HUES64 (cell line): Measurements from ENCODE around the gene COQ8B. TPM values are rescaled to one million over a fixed set of nuclear protein-coding genes. Genes with fewer than 3 reads are reported as not detected.
"Not testable (repeated sequence)": the region's sequence is repeated elsewhere in the genome, so short reads cannot be mapped to it uniquely, and the experiment has no call there.

Experiments
- H3K27ac ChIP-seq: 2 replicates; pipeline ENCODE4 v1.7.0; 2013; ENCODE audit warnings: low read depth, low read length, inconsistent platforms
- H3K27me3 ChIP-seq: 2 replicates; pipeline ENCODE4 v1.6.1; 2013; ENCODE audit warnings: mild to moderate bottlenecking, low read length; ENCODE audit not compliant: insufficient read depth
- H3K36me3 ChIP-seq: 2 replicates; pipeline ENCODE4 v1.6.1; 2013; ENCODE audit warnings: mild to moderate bottlenecking, low read length; ENCODE audit not compliant: insufficient read depth
- H3K4me1 ChIP-seq: 2 replicates; pipeline ENCODE4 v1.6.1; 2013; ENCODE audit warnings: mild to moderate bottlenecking, low read length, moderate library complexity; ENCODE audit not compliant: insufficient read depth
- H3K4me3 ChIP-seq: 2 replicates; pipeline ENCODE4 v1.5.1; 2013; ENCODE audit warnings: mild to moderate bottlenecking, low read length, moderate library complexity
- H3K9ac ChIP-seq: 2 replicates; pipeline ENCODE4 v1.6.1; 2013; ENCODE audit warnings: mild to moderate bottlenecking, low read depth, low read length
- H3K9me3 ChIP-seq: 2 replicates; pipeline ENCODE4 v1.6.1; 2013; ENCODE audit warnings: low read depth, low read length; ENCODE audit not compliant: insufficient read depth
- WGBS: fragments of 150-250, 120-280 bp; methylation state at CpG from one replicate; pipeline ENCODE4 v1.1.7; 2013; ENCODE audit warnings: missing lambda C conversion rate; 5-methylcytosine and 5-hydroxymethylcytosine counted together
- polyA plus RNA-seq, 2 experiments: library from polyadenylated mRNA; stranded (reverse); fragments of 50-300 nt; gene quantifications; one replicate each; pipeline ENCODE4 v1.2.3, GENCODE V29; 2013

Gene COQ8B
- 22.3 TPM for polyA plus RNA-seq (2013, experiment 1 of 2)
- polyA plus RNA-seq (2013, experiment 2 of 2): 27.4 TPM

GRCh38 chr19:40716482-40717324 lies at the start of gene COQ8B, which contains the start of gene ITPKC:
Gene COQ8B (minus strand): TSS chr19:40716886. CDS start chr19:40714632, 2,254 bp downstream.
Gene ITPKC (plus strand): TSS chr19:40717112. CDS start chr19:40717136, 24 bp downstream.
- H3K36me3 ChIP-seq: peaks cover 14% of the 10 kb centered on the region
- peaks cover 10% of the 10 kb centered on the region for H3K4me1 ChIP-seq
- peak within 1 kb of the TSS; percentile 80 for H3K9ac ChIP-seq
- H3K27me3 ChIP-seq: no peaks in the 10 kb centered on the region
- H3K27ac ChIP-seq: peak within 1 kb of the TSS; percentile 91
- H3K4me3 ChIP-seq: peak within 1 kb of the TSS; percentile 84
- WGBS: under 1% methylated on average over 76 of the region's 76 CpGs
- H3K9me3 ChIP-seq: no peaks in the 10 kb centered on the region

- H3K4me3 ChIP-seq, H3K9me3 ChIP-seq, H3K9ac ChIP-seq, H3K4me1 ChIP-seq, H3K27me3 ChIP-seq, H3K27ac ChIP-seq: not testable (repeated sequence)
- WGBS: 94% methylated on average over 13 of the region's 13 CpGs
- H3K36me3 ChIP-seq: peaks cover 56% of the 10 kb centered on the region
Measured at GRCh38 chr19:40766385-40766784, 49.7 kb upstream of the COQ8B start.

- H3K27ac ChIP-seq: no peak overlapping the region
- WGBS: 95% methylated on average over 10 of the region's 10 CpGs
- no peak overlapping the region for H3K4me3 ChIP-seq
Measured at GRCh38 chr19:40763963-40764362, 47.3 kb upstream of the COQ8B start.

GRCh38 chr19:40763526-40763925 lies 46.8 kb upstream of the COQ8B start:
- Histone ChIP-seq H3K27me3 (no peaks in the 10 kb centered on the region), H3K36me3 (peaks cover 83% of the 10 kb centered on the region), H3K4me3 (no peak overlapping the region), H3K4me1 (no peaks in the 10 kb centered on the region), H3K27ac (no peak overlapping the region), H3K9me3 (no peaks in the 10 kb centered on the region), H3K9ac (no peak overlapping the region)
- 96% methylated on average over 7 of the region's 7 CpGs for WGBS

More at GRCh38 chr19:40763963-40764362, 47.3 kb upstream of the COQ8B start:
- Histone ChIP-seq H3K9me3 (no peaks in the 10 kb centered on the region), H3K4me1 (no peaks in the 10 kb centered on the region), H3K9ac (no peak overlapping the region), H3K36me3 (peaks cover 80% of the 10 kb centered on the region), H3K27me3 (no peaks in the 10 kb centered on the region)

- Histone ChIP-seq H3K4me1 (no peaks in the 10 kb centered on the region), H3K4me3 (no peak overlapping the region), H3K36me3 (peaks cover 89% of the 10 kb centered on the region), H3K27ac (no peak overlapping the region), H3K9me3 (no peaks in the 10 kb centered on the region), H3K27me3 (no peaks in the 10 kb centered on the region), H3K9ac (no peak overlapping the region)
- 93% methylated on average over 17 of the region's 17 CpGs for WGBS
Measured at GRCh38 chr19:40762754-40763470, 46.2 kb upstream of the COQ8B start.

DNA sequence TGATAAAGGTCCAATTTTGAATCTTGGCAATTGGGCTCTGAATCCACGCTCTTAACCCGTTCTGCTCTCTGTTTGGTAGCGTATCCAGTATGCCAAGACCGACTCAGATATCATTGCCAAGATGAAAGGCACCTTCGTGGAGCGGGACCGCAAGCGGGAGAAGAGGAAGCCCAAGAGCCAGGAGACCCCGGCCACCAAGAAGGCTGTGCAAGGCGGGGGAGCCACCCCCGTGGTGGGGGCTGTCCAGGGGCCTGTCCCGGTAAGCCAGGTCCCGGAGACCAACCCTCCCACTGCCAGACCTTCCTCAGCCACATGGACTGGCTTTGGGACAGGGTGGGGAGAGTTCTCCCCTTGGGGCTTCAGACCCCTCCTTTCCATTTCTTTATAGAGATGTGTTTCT lies 42.7 kb upstream of the COQ8B start:
- 98% methylated on average over 13 of the region's 13 CpGs for WGBS
- Histone ChIP-seq H3K9ac (no peak overlapping the region), H3K9me3 (no peaks in the 10 kb centered on the region), H3K27ac (no peak overlapping the region), H3K4me1 (no peaks in the 10 kb centered on the region), H3K4me3 (no peak overlapping the region), H3K27me3 (no peaks in the 10 kb centered on the region), H3K36me3 (peaks cover 96% of the 10 kb centered on the region)

DNA sequence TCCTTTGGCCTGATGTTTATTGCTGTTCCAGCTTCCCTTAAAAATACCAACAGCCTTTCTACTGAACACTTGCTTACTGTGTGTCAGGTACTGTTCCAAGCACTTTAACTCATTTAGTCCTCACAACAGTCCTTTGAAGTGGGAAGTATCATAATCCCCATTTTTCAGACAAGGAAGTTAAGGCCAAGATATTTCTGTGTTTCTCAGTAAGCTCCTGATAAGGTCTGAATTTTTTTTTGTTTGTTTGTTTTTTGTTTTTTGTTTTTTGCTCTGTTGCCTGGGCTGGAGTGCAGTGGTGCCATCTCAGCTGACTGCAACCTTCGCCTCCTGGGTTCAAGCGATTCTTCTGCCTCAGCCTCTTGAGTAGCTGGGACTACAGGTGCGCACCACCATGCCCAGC lies 41.8 kb upstream of the COQ8B start:
- Histone ChIP-seq H3K27ac (no peak overlapping the region), H3K36me3 (peaks cover 90% of the 10 kb centered on the region), H3K4me3 (no peak overlapping the region), H3K9ac (no peak overlapping the region), H3K9me3 (no peaks in the 10 kb centered on the region), H3K27me3 (no peaks in the 10 kb centered on the region), H3K4me1 (no peaks in the 10 kb centered on the region)
- 96% methylated on average over 3 of the region's 3 CpGs for WGBS

DNA sequence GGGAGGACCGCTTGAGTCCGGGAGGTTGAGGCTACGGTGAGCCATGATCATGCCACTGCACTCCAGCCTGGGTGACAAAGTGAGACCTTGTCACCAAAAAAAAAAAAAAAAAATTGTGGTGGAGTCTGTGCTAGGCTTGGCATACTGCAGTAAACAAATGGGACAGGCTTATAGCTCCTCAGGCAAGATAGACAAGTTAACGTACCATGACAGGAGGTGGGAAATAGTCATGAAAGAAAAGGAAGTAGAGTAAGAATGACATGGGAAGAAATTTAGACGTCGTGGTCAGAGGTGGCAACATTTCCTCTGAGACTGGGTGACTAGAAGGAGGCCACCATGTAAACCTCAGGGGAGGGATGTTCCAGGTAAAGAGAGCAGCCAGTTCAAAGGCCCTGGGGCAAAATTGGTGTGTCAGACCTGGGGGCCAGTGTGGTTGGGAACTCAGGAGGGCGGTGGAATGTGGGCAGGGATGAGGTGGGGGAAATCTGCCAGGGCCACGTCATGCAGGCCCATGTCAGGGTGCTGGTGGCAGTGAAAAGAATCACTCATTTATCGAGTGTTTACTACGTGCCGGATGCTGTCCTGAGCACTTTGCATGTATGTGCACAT lies 39.9 kb upstream of the COQ8B start:
- no peaks in the 10 kb centered on the region for H3K9me3 ChIP-seq
- H3K36me3 ChIP-seq: peaks cover 81% of the 10 kb centered on the region
- H3K27ac ChIP-seq: no peak overlapping the region
- no peak overlapping the region for H3K4me3 ChIP-seq
- 93% methylated on average over 10 of the region's 11 CpGs for WGBS
- no peaks in the 10 kb centered on the region; the same call in 1 of the 2 replicates for H3K4me1 ChIP-seq
- H3K27me3 ChIP-seq: no peaks in the 10 kb centered on the region
- no peak overlapping the region for H3K9ac ChIP-seq

DNA sequence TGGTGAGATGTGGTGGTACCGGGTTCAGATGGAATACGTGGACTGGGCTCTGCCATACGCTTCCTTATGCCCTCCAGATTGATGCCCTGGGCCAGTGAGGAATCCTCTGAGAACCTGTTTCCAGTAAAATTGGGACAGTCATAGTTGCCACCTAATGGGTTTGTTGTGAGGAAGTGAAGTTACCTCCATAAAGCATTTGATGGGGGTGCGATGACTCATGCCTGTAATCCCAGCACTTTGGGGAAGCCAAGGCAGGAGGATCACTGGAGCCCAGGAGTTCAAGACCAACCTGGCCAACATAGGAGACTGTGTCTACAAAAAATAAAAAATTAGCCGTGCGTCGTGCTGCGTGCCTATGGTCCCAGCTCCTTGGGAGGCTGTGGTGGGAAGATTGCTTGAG lies 39.1 kb upstream of the COQ8B start:
- Histone ChIP-seq H3K4me1 (no peaks in the 10 kb centered on the region; the same call in 1 of the 2 replicates), H3K9ac (no peak overlapping the region), H3K27ac (no peak overlapping the region), H3K27me3 (no peaks in the 10 kb centered on the region), H3K9me3 (no peaks in the 10 kb centered on the region), H3K36me3 (peaks cover 73% of the 10 kb centered on the region), H3K4me3 (no peak overlapping the region)
- WGBS: 97% methylated on average over 8 of the region's 8 CpGs

- no peak overlapping the region for H3K27ac ChIP-seq
- no peaks in the 10 kb centered on the region for H3K27me3 ChIP-seq
- H3K4me3 ChIP-seq: no peak overlapping the region
- H3K36me3 ChIP-seq: peaks cover 67% of the 10 kb centered on the region
- H3K9ac ChIP-seq: no peak overlapping the region
- no peaks in the 10 kb centered on the region; the same call in 1 of the 2 replicates for H3K4me1 ChIP-seq
- H3K9me3 ChIP-seq: no peaks in the 10 kb centered on the region
- WGBS: 97% methylated on average over 3 of the region's 3 CpGs
Measured at GRCh38 chr19:40755248-40755624, 38.5 kb upstream of the COQ8B start.
